HUDEP-2 (cell line): ENCODE data around the gene VEGFD.
"Not testable (repeated sequence)": the region's sequence is repeated elsewhere in the genome, so short reads cannot be mapped to it uniquely, and the experiment has no call there.

ENCODE experiments used
- DNase-seq, 76 experiments: peaks; one replicate each; lab custom pipeline; 2025; ENCODE audit not compliant: unreplicated experiment in 76 of 76; lab: John Stamatoyannopoulos, UW

Gene VEGFD

DNA sequence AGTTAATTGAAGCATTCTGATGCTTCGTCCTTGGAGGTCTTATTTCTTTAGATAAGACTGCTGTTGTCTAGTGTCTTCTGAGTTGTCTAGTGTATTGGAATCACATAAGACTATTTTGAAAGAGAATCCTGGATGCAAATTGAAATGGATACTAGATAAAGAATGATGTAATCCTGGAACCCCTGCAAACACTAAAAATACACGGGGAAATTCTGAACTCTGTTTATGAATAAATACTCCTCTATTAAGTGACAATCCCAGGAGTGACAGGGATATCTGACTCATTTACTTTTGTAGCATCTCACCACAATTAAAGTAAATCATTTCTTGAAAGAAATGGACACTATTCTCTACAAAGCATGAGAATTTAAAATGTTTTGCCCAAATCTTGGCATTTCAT, 69.7 kb downstream of the VEGFD start:
- DNase-seq: no peak

DNA sequence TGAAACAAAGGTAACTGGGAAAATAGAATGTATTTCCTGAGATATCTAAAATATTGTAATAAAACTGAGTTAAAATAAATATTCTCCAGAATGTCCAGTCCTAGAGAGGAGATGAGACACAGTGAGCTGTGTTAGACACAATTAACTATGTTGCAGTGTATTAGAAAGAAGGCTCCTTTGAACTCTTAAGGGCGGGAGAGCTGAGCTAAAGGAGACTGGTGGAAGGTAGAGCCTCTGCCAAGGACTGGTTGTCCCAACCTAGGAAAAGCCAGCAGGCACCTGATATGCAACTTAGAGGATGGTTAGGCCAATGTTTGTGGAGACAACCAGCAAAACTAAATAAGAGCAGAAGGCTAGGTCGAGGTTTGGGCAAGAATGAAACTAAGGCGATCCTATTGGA, 73.1 kb downstream of the VEGFD start:
- no peak for DNase-seq

DNA sequence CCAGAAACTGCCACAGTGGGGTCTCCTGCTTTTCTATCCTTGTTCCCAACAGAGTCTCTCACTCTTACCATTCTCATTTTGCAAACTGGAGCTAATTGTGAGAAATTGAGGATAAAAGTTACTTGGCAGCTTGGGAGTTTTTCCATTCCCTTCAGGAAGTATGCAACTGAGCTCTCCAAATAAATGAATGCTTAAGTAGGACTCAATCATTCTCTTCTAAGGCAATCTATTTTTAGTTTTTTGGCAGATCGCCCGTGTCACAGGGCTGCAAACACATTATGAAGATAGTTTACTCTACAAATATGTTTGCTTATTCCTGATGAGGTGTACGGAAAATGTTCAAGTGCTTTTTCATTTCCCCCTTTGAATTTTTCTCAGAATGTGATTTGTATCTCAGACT, 74.1 kb downstream of the VEGFD start:
- no peak for DNase-seq

DNA sequence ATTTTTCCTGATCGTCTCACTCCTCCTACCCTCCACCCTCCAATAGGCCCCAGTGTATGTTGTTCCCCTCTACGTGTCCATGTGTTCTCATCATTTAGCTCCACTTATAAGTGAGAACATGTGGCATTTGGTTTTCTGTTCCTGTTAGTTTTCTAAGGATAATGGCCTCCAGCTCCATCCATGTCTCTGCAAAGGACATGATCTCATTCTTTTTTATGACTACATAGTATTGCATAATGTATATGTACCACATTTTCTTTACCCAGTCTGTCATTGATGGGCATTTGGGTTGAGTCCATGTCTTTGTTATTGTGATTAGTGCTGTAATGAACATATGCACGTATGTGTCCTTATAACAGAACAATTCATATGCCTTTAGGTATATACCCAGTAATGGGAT, 78.3 kb downstream of the VEGFD start:
- not testable (repeated sequence) for DNase-seq

DNA sequence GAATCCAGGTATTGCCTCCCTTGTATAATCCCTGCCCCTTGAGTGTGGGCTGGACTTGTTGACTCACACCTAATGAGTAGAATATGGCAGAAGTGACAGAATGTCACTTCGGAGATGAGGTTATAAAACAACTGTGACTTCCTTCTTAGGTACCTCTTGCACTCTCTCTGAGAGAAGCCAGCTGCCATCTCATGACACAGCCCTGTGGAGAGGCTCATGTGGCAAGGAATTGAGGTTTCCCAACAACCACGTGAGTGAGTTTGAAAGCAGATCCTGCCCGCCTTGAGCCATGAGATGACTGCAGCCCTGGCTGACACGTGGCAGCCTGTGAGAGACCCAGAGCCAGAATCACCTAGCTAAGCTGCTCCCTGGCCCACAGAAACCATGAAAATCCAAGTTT, 82.3 kb downstream of the VEGFD start:
- no peak for DNase-seq

DNA sequence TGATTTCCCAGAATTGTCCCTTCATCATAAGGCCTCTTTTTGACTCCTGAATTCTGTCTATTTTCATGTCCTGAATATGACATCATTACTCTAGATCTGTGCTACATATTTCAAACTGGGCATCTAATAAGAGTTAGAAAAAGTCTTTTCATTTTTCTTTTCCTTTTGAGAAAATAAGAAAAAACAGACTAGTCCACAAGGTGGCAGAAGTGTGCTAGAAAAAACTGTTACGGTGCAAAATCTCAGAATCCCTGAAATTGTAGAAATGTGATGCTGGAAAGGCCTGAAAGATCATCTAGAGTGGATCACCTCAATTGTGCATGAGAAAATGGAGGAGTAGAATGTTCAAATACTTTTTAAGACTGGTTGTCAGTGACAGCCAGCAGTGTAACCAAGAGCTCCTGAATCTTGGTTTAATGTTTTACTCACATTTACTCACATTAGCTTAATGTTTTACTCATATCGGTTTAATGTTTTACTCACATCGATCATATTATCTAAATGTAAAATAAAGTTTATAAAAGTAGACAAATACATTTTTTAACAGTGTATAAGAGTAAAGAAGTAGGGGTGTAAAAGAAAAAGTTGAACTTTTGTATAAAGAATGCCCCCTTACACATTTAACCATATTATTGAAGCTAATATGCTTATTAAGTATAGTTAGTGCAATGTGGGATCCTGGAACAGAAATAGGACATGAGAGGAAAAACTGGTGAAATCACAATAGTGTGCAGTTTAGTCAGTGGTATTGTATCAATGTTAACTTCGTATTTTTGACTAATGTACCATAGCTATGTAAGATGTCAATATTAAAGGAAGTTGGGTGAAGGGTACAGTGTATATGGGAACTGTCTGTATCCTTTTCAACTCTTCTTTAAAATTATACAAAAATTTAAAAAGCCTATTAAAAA, 84.0 kb downstream of the VEGFD start:
- peak in 1 of 76 experiments; percentile 8 for DNase-seq

DNA sequence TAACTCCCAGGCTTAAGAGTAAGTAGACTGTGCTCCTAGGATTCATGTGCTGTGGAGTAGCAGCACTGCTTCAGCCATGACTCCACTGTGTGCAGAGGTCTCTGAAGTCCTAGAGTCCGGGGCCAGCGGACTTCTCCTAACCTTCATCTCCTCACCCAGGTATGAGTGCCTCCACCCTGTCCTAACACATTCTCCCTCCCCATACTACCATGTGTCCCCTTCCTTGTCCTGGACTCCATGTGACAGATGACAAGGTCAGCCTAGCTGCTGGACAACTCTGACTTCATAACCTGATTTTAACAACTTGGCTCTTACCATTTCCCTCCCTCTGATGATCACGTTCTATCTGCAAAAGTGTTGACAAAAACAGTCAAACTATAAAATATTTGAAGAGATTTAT, 85.4 kb downstream of the VEGFD start:
- DNase-seq: no peak

DNA sequence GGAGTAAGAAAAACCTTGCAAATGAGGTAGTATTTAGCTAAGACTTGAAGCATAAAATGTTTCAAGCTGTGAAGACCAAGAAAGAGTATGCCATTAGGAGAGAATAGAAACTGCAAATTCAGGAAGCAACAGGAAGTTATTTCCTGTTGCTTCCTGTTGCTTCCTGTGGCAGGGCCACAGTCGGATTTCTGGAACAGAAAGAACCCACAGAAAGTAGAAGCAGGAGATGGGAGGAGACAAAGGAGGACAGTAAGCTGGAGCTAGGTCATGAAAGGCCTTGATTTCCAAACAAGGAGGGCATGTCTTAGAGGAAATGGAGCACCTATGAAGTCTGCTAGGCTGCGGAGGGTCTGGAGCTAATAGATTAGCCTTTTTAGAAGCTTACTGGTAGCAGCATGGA, 86.0 kb downstream of the VEGFD start:
- no peak for DNase-seq
